Stimulated activated CD8-positive, alpha-beta memory T cell treated with anti-CD3 and anti-CD28 coated beads, Interleukin-12 subunit alpha, Interleukin-12 subunit beta, amount 100 ng/mL, for 24 hours (primary cell): ENCODE measurements around the gene SEZ6L.

Experiments
- DNase-seq: peaks from one replicate; pipeline ENCODE4 v3.0.0-alpha.2; 2020; ENCODE audit errors: extremely low read depth

The SEZ6L gene

GRCh38 chr22:26174280-26174679 is 5.0 kb downstream of the SEZ6L start:
- no peak for DNase-seq

GRCh38 chr22:26182723-26183122 is 13.5 kb downstream of the SEZ6L start:
- no peak for DNase-seq

- no peak for DNase-seq
Observed at GRCh38 chr22:26185190-26185589, 15.9 kb downstream of the SEZ6L start.

GRCh38 chr22:26188341-26188740 is 19.1 kb downstream of the SEZ6L start:
- DNase-seq, result no peak

GRCh38 chr22:26194313-26194712 is 25.1 kb downstream of the SEZ6L start:
- DNase-seq, result no peak

GRCh38 chr22:26194877-26195276 is 25.6 kb downstream of the SEZ6L start:
- no peak for DNase-seq

- DNase-seq, result no peak
Observed at GRCh38 chr22:26196657-26197056, 27.4 kb downstream of the SEZ6L start.

GRCh38 chr22:26197425-26197824 is 28.2 kb downstream of the SEZ6L start:
- DNase-seq, result no peak

- DNase-seq, result no peak
Observed at GRCh38 chr22:26199665-26200064, 30.4 kb downstream of the SEZ6L start.

GRCh38 chr22:26202280-26202924 is 33.1 kb downstream of the SEZ6L start:
- no peak for DNase-seq

- no peak for DNase-seq
Observed at GRCh38 chr22:26205494-26205893, 36.2 kb downstream of the SEZ6L start.

- DNase-seq, result no peak
Observed at GRCh38 chr22:26210334-26210733, 41.1 kb downstream of the SEZ6L start.

GRCh38 chr22:26213826-26214225 is 44.6 kb downstream of the SEZ6L start:
- no peak for DNase-seq

GRCh38 chr22:26214466-26214865 is 45.2 kb downstream of the SEZ6L start:
- no peak for DNase-seq

- DNase-seq, result no peak
Observed at GRCh38 chr22:26215736-26216135, 46.5 kb downstream of the SEZ6L start.

GRCh38 chr22:26225207-26225606 is 55.9 kb downstream of the SEZ6L start:
- no peak for DNase-seq

GRCh38 chr22:26226538-26227297 is 57.5 kb downstream of the SEZ6L start:
- no peak for DNase-seq

GRCh38 chr22:26229910-26230309 is 60.6 kb downstream of the SEZ6L start:
- DNase-seq, result no peak

GRCh38 chr22:26234296-26234695 is 65.0 kb downstream of the SEZ6L start:
- DNase-seq, result no peak

GRCh38 chr22:26235792-26236487 is 66.7 kb downstream of the SEZ6L start:
- no peak for DNase-seq

- DNase-seq, result no peak
Observed at GRCh38 chr22:26236991-26237390, 67.7 kb downstream of the SEZ6L start.

- no peak for DNase-seq
Observed at GRCh38 chr22:26238596-26238995, 69.3 kb downstream of the SEZ6L start.

- DNase-seq, result no peak
Observed at GRCh38 chr22:26239581-26239980, 70.3 kb downstream of the SEZ6L start.
